Naive thymus-derived CD8-positive, alpha-beta T cell (primary cell): ENCODE data around the gene PGPEP1. TPM values are rescaled to one million over a fixed set of nuclear protein-coding genes. Genes with fewer than 3 reads are reported as not detected.
A peak's percentile ranks its signal among the peaks of the same experiment; 100 is the strongest.
"Not testable (repeated sequence)": the region's sequence is repeated elsewhere in the genome, so short reads cannot be mapped to it uniquely, and the experiment has no call there.

Source experiments
- ATAC-seq, 2 donors: fragments of 150-1000 bp; cut with Tn5 transposase in 1 of 2; sonication (Bioruptor Pico), chemical (Tn5 transposase) in 1 of 2; 1 replicate in 1 of 2; 2 replicates in 1 of 2; pipeline ENCODE4 v1.10.0; 2021; ENCODE audit warnings: mild to moderate bottlenecking in 2 of 2, moderate library complexity in 2 of 2
- POLR2A ChIA-PET: fragments of 350-600 bp; sonication (Branson Sonifier 250); formaldehyde crosslinking; loops from one replicate; lab custom pipeline; 2021; ENCODE audit warnings: antibody characterized with exemption; lab: Charles Lee
- DNase-seq, 10 donors: peaks; one replicate each; pipeline versions ENCODE4 v3.0.0 to v3.0.0-alpha.2; 2020 to 2022
- H3K27ac Mint-ChIP-seq, 10 donors: one replicate each; pipeline ENCODE4 v1.8.0; 2020 to 2022; ENCODE audit warnings: mild to moderate bottlenecking in 10 of 10, mixed read lengths in 10 of 10, moderate library complexity in 4 of 10, inconsistent platforms in 1 of 10
- H3K27me3 Mint-ChIP-seq, 5 donors: one replicate each; pipeline ENCODE4 v1.8.0; 2021 to 2022; ENCODE audit warnings: mixed read lengths in 5 of 5
- H3K36me3 Mint-ChIP-seq, 3 donors: one replicate each; pipeline ENCODE4 v1.8.0; 2020 to 2022; ENCODE audit warnings: mixed read lengths in 3 of 3, mild to moderate bottlenecking in 2 of 3, inconsistent platforms in 1 of 3
- H3K4me1 Mint-ChIP-seq, 4 donors: one replicate each; pipeline ENCODE4 v1.8.0; 2021 to 2022; ENCODE audit warnings: mixed read lengths in 4 of 4
- H3K4me3 Mint-ChIP-seq, 10 donors: one replicate each; pipeline ENCODE4 v1.8.0; 2020 to 2022; ENCODE audit warnings: mild to moderate bottlenecking in 10 of 10, mixed read lengths in 10 of 10, moderate library complexity in 6 of 10, inconsistent platforms in 1 of 10
- H3K9me3 Mint-ChIP-seq, 9 donors: one replicate each; pipeline ENCODE4 v1.8.0; 2020 to 2022; ENCODE audit warnings: mixed read lengths in 9 of 9, mild to moderate bottlenecking in 3 of 9, inconsistent platforms in 1 of 9, moderate library complexity in 1 of 9
- polyA plus RNA-seq, 3 donors: library from polyadenylated mRNA; unstranded; fragments of 300-500 nt; fragmentation: Illumina TruSeq; gene quantifications; one replicate each; pipeline ENCODE4 v1.2.3, GENCODE V29; 2021
- total RNA-seq, 8 experiments: library from RNA in 2 of 8; stranded (reverse) in 2 of 8; gene quantifications; one replicate each; pipeline ENCODE4 v1.2.3 and lab custom pipeline; 2021 to 2026

The PGPEP1 gene
- total and polyA plus RNA-seq, 5 experiments from 2014 or later: 9.3 to 61.0 (median 11.9) TPM

GRCh38 chr19:18321734-18322102 lies 18.7 kb upstream of the PGPEP1 start:
- no peaks in the 10 kb centered on the region for H3K9me3 Mint-ChIP-seq
- peak overlapping the region; percentile 74 to 98 (median 96) for H3K27ac Mint-ChIP-seq
- DNase-seq (peak in 5 of 10 donors; percentile 20 to 52 (median 26)), ATAC-seq (no peak)
- POLR2A ChIA-PET: interaction anchor here (0.7 to 34.7 kb wide), 9 partner anchors 10 to 235 kb away, joined by 3 to 2305 read pairs (median 16); partner anchors contain the start of genes IL12RB1, IQCN and JUND
- H3K4me3 Mint-ChIP-seq: peak overlapping the region; percentile 81 to 90 (median 86)
- H3K27me3 Mint-ChIP-seq: no peaks in the 10 kb centered on the region
- H3K4me1 Mint-ChIP-seq: peaks cover 30 to 64% (median 62%) of the 10 kb centered on the region in 4 donors
- H3K36me3 Mint-ChIP-seq: peaks cover 0 to 5% (median 0%) of the 10 kb centered on the region in 3 donors

DNA sequence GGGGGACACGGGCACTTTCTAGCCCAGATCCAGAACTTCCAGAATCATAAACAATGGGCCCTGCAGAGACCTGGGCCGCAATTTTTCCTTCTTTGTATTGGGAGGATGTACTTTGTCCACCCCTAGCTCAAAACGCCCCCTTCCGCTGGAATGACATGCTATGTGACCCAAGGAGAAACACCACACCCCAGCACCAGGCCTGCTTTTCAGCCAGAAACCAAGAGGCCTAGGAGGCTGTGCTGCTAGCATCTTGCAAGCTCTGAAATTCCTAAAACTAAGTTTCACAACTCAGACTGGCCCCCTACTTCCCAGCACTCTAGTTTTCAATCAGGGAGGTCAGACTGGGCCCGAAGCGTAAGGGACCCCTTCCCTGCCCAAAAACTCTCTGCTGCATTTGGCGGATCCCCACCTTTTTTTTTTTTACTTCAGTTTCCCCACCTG lies 18.1 kb upstream of the PGPEP1 start:
- Mint-ChIP-seq H3K36me3 (peaks cover 0 to 5% (median 0%) of the 10 kb centered on the region in 3 donors), H3K9me3 (no peaks in the 10 kb centered on the region), H3K27ac (peak overlapping the region; percentile 74 to 98 (median 96)), H3K4me3 (peak overlapping the region; percentile 81 to 90 (median 86)), H3K4me1 (peaks cover 30 to 64% (median 62%) of the 10 kb centered on the region in 4 donors), H3K27me3 (no peaks in the 10 kb centered on the region)
- ATAC-seq: no peak
- POLR2A ChIA-PET: interaction anchor here (0.7 to 34.7 kb wide), 15 partner anchors 10 to 510 kb away, joined by 3 to 2305 read pairs (median 4); partner anchors contain the start of genes IL12RB1, IQCN, JUND and RAB3A
- peak in 1 of 10 donors; percentile 60 for DNase-seq

- Mint-ChIP-seq H3K27me3 (no peaks in the 10 kb centered on the region), H3K36me3 (peaks cover 0 to 5% (median 0%) of the 10 kb centered on the region in 3 donors), H3K4me3 (peak within 1 kb of the TSS; percentile 81 to 90 (median 86)), H3K9me3 (no peaks in the 10 kb centered on the region), H3K4me1 (peaks cover 29 to 59% (median 56%) of the 10 kb centered on the region in 4 donors), H3K27ac (peak within 1 kb of the TSS; percentile 89 to 98 (median 98))
- POLR2A ChIA-PET: interaction anchor here (0.7 to 34.7 kb wide), 15 partner anchors 10 to 509 kb away, joined by 3 to 2305 read pairs (median 4); partner anchors contain the start of genes IL12RB1, IQCN, JUND and RAB3A
- ATAC-seq (peak; percentile 92 to 93), DNase-seq (peak; percentile 95 to 100 (median 99))
Observed at GRCh38 chr19:18322759-18323460, 17.5 kb upstream of the PGPEP1 start, which contains the start of gene LSM4. Gene LSM4, minus strand, starts transcription at chr19:18323076. Its CDS starts 56 bp downstream, at chr19:18323020.

DNA sequence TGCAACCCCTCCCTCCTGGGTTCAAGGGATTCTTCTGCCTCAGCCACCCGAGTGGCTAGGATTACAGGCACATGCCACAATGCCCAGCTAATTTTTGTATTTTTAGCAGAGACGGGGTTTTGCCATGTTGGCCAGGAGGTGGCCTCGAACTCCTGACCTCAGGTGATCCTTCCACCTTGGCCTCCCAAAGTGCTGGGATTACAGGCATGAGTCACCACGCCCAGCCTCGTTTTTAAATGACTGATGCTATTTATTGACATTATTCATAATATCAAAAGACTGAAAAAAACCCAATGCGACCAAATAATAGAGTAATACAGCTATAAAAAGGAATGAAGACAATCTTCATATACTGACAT lies 16.0 kb upstream of the PGPEP1 start:
- POLR2A ChIA-PET: interaction anchor here (0.6 to 34.7 kb wide), 5 partner anchors 15 to 499 kb away, joined by 3 to 2305 read pairs (median 9); partner anchors contain the start of genes IQCN and JUND
- H3K27me3 Mint-ChIP-seq, ATAC-seq, DNase-seq, H3K36me3 Mint-ChIP-seq, H3K9me3 Mint-ChIP-seq, H3K4me3 Mint-ChIP-seq: not testable (repeated sequence)
- H3K4me1 Mint-ChIP-seq: peaks cover 28 to 57% (median 55%) of the 10 kb centered on the region in 4 donors
- H3K27ac Mint-ChIP-seq: peak overlapping the region in 7 of 10 donors; percentile 31 to 98 (median 98)

DNA sequence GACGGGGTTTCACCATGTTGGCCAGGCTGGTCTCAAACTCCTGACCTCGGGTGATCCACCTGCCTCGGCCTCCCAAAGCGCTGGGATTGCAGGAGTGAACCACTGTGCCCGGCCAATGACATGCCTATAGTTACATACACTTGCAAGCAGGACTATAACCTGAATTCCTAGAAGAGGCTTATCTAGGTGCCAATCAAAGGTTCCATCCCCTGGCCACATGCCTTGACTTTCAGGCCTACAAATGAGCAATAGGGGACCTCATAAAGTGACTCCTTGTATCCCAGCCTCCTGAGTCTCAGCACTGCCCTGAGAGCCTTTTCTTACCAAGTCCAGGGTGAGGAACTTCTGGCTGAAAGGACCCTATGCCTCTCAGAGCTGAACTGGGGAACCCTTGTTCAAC lies 13.6 kb upstream of the PGPEP1 start:
- DNase-seq (peak in 1 of 10 donors; percentile 34), ATAC-seq (no peak)
- Mint-ChIP-seq H3K36me3 (peaks cover 0 to under 1% (median 0%) of the 10 kb centered on the region in 3 donors), H3K4me3 (no peak overlapping the region), H3K27me3 (no peaks in the 10 kb centered on the region), H3K4me1 (peaks cover 17 to 40% (median 33%) of the 10 kb centered on the region in 4 donors), H3K27ac (no peak overlapping the region), H3K9me3 (no peaks in the 10 kb centered on the region)
- POLR2A ChIA-PET: interaction anchor here (0.6 to 34.7 kb wide), 4 partner anchors 16 to 576 kb away, joined by 3 to 2305 read pairs (median 12); partner anchors contain the start of genes IQCN and JUND

DNA sequence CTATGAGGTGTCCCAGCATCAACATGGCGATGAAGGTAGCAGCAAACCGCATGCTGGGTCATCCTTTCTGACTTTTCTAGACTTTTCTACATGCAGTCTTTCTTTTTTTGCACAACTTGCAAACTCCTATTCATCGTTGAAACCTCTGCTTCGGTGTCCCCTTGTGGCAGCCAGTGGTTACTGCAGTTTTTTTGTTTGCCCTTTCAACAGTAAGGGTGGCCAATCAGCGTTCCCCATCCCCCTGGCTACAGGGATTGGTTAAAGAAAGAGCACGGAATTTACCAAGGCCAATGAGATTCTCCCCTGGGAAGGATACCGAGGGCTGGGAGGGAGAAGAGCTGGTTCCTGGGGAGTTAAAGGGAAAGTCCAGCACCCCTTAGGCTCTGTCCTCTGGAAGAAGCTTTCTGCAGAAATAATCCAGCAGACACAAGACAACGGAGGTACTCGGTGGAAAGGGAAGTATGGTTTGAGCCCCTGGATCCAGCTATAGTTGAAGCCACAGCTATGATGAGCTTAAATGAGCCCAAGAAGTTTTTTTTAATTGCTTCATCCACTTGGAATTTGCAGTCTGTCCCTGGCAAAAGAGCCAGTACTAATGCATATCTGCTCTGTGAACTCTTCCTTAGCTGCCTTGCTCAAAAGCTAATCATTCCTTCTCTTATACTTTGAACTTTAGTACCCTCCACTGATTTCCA lies 11.9 kb upstream of the PGPEP1 start:
- Mint-ChIP-seq H3K4me3 (peak overlapping the region; percentile 53 to 84 (median 68)), H3K27ac (peak overlapping the region in 8 of 10 donors; percentile 6 to 92 (median 76)), H3K4me1 (peaks cover 6 to 23% (median 21%) of the 10 kb centered on the region in 4 donors), H3K36me3 (no peaks in the 10 kb centered on the region), H3K9me3 (no peaks in the 10 kb centered on the region), H3K27me3 (no peaks in the 10 kb centered on the region)
- DNase-seq (peak; percentile 62 to 95 (median 87)), ATAC-seq (peak; percentile 98 to 100)
- POLR2A ChIA-PET: interaction anchor here (0.6 to 34.7 kb wide), 15 partner anchors 10 to 909 kb away, joined by 3 to 2305 read pairs (median 3); partner anchors contain the start of genes ARRDC2, IQCN, JUND and RAB3A

- H3K4me1 Mint-ChIP-seq: peaks cover 5 to 18% (median 16%) of the 10 kb centered on the region in 4 donors
- no peaks in the 10 kb centered on the region for H3K27me3 Mint-ChIP-seq
- DNase-seq: no peak
- POLR2A ChIA-PET: interaction anchor here (0.6 to 34.7 kb wide), 14 partner anchors 10 to 910 kb away, joined by 3 to 2305 read pairs (median 3); partner anchors contain the start of genes ARRDC2, IQCN, JUND and RAB3A
- ATAC-seq: no peak
- H3K27ac Mint-ChIP-seq: peak overlapping the region in 3 of 10 donors; percentile 62 to 80 (median 79)
- H3K4me3 Mint-ChIP-seq: peak overlapping the region in 4 of 10 donors; percentile 9 to 72 (median 64)
- H3K36me3 Mint-ChIP-seq: no peaks in the 10 kb centered on the region
- no peaks in the 10 kb centered on the region for H3K9me3 Mint-ChIP-seq
Observed at GRCh38 chr19:18329035-18329376, 11.4 kb upstream of the PGPEP1 start.

DNA sequence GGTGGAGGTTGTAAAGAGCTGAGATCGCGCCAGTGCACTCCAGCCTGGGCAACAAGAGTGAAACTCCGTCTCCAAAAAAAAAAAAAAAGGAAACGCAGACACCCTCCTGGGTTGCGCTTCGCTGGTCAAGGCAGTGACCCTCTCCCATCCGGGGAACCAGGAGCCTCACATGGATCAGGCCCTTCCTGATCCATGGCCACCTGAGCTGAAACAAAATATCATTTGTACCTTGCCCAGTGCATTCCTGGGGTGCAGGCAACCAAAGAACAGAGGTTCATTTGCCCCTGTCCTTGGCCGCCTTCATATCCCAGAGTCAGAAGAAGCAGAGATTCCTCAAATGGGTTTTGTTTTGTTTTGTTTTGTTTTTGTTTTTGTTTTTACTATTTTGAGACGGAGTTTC lies 9.5 kb upstream of the PGPEP1 start:
- H3K4me3 Mint-ChIP-seq: no peak overlapping the region
- peaks cover 5 to 16% (median 13%) of the 10 kb centered on the region in 4 donors for H3K4me1 Mint-ChIP-seq
- peaks cover 0 to 2% (median 0%) of the 10 kb centered on the region in 5 donors for H3K27me3 Mint-ChIP-seq
- H3K36me3 Mint-ChIP-seq: no peaks in the 10 kb centered on the region
- no peak overlapping the region for H3K27ac Mint-ChIP-seq
- POLR2A ChIA-PET: interaction anchor here (0.6 to 34.7 kb wide), 3 partner anchors 7 to 101 kb away, joined by 3 to 2305 read pairs (median 3); partner anchors contain the start of genes IQCN and JUND
- ATAC-seq (no peak), DNase-seq (no peak)
- H3K9me3 Mint-ChIP-seq: no peaks in the 10 kb centered on the region

DNA sequence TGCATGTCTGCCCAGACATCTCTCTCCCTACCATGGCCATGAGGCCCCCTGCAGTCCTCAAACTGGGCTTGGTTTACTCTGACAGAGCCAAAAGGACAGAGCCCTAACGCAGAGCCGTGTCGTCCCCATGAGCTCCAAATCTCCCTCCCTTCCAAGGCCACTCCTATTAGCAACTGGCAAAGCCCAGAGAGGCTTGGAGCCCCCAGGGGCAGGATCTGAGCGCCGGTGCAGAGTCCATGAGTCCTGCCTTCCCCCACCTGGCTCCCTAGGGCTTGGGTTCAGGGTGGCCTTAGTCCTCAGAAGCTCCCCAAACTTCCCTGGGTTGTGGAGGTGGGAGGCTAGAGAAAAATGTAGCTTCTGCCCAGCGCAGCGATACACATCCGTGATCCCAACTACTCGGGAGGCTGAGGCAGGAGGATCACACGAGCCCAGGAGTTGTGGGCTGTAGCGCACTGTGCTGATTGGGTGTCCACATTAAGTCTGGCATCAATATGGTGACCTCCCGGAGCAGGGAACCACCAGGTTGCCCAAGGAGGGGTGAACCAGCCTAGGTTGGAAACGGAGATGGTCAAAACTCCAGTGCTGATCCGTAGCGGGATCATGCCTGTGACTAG lies 7.4 kb upstream of the PGPEP1 start:
- no peak for DNase-seq
- no peak overlapping the region for H3K27ac Mint-ChIP-seq
- H3K4me1 Mint-ChIP-seq: peaks cover 5 to 15% (median 13%) of the 10 kb centered on the region in 4 donors
- POLR2A ChIA-PET: interaction anchor here (0.6 to 34.7 kb wide), 2 partner anchors 10 to 50 kb away, joined by 3 to 2305 read pairs; partner anchors contain the start of genes IQCN, JUND and LSM4
- H3K36me3 Mint-ChIP-seq: no peaks in the 10 kb centered on the region
- no peak for ATAC-seq
- H3K27me3 Mint-ChIP-seq: peaks cover 0 to 2% (median 0%) of the 10 kb centered on the region in 5 donors
- no peaks in the 10 kb centered on the region for H3K9me3 Mint-ChIP-seq
- H3K4me3 Mint-ChIP-seq: no peak overlapping the region

GRCh38 chr19:18333680-18334079 lies 6.7 kb upstream of the PGPEP1 start:
- no peak for ATAC-seq
- peaks cover 2 to 10% (median 8%) of the 10 kb centered on the region in 4 donors for H3K4me1 Mint-ChIP-seq
- no peaks in the 10 kb centered on the region for H3K36me3 Mint-ChIP-seq
- no peak overlapping the region for H3K27ac Mint-ChIP-seq
- no peak for DNase-seq
- peaks cover 0 to 2% (median 0%) of the 10 kb centered on the region in 5 donors for H3K27me3 Mint-ChIP-seq
- POLR2A ChIA-PET: interaction anchor here (1.0 to 34.7 kb wide), 2 partner anchors 50 to 55 kb away, joined by 4 to 2305 read pairs; partner anchors contain the start of genes IQCN and JUND
- H3K4me3 Mint-ChIP-seq: no peak overlapping the region
- no peaks in the 10 kb centered on the region for H3K9me3 Mint-ChIP-seq

DNA sequence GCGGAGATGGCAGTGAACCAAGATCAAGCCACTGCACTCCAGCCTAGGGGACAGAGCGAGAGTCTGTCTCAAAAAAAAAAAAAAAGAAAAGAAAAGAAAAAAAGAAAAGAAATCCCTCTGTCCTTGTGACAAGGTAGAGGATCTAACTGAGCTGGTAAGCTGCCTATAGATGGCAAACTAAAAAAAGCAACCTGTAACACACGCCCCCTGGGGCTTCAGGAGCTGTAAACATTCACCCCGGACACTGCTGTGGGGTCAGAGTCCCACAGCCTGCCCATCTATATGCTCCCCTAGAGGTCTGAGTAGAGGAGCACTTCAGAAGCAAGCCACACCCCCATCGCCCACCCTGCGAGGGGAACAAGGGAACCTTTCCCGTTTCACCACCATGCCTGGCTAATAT lies 4.3 kb upstream of the PGPEP1 start:
- POLR2A ChIA-PET: interaction anchor here (0.7 to 1.1 kb wide), 2 partner anchors 55 to 218 kb away, joined by 3 read pairs; no protein-coding TSS in a partner anchor
- Mint-ChIP-seq H3K9me3 (no peaks in the 10 kb centered on the region), H3K36me3 (no peaks in the 10 kb centered on the region), H3K4me1 (peaks cover 3 to 12% (median 8%) of the 10 kb centered on the region in 4 donors), H3K4me3 (no peak overlapping the region), H3K27me3 (peaks cover 0 to 2% (median 0%) of the 10 kb centered on the region in 5 donors), H3K27ac (no peak overlapping the region)
- DNase-seq (no peak), ATAC-seq (no peak)
